HK-2 (cell line): ENCODE results near the gene RUNX3.
A peak's percentile ranks its signal among the peaks of the same experiment; 100 is the strongest.

Experiments
- DNase-seq: peaks from one replicate; pipeline ENCODE4 v3.0.0-alpha.2; 2018; ENCODE audit not compliant: unreplicated experiment

Gene RUNX3

DNA sequence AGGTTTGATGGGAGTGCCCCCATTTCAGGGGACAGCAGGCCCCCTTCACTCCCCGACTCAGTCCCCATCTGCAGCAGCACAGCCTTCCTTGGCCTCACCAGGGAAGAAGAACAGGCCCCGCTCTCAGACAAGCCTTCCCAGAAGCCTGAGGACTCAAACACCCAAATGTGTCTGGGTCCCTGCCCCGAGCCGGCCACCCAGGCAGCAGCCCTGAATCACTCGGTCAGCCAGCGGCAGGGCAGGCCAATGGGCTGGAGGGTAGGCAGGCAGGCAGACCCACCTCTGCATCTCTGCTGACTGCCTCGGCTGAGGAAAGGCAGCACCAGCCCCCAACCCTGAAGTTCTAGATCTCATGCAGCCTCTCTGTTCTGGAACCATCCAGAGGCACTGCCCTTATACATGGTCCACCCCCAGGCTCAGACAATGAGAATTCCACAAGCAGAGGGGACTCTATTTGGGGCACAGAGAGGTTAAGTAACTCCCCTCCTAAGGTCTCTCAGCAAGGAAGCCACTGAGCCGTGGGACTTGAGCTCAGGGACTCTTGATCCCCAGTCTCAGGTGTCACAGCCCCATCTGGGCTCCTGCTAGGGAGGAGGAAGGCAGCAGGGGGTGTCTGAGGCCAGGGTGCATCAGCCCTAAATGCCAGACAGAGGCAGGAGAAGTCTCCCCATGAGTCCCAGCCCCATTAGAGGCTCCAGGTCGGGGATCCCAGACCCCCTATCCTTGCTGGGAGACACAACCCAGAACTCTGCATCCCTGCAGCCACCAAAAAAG, 33.2 kb upstream of the RUNX3 start:
- no peak for DNase-seq

DNA sequence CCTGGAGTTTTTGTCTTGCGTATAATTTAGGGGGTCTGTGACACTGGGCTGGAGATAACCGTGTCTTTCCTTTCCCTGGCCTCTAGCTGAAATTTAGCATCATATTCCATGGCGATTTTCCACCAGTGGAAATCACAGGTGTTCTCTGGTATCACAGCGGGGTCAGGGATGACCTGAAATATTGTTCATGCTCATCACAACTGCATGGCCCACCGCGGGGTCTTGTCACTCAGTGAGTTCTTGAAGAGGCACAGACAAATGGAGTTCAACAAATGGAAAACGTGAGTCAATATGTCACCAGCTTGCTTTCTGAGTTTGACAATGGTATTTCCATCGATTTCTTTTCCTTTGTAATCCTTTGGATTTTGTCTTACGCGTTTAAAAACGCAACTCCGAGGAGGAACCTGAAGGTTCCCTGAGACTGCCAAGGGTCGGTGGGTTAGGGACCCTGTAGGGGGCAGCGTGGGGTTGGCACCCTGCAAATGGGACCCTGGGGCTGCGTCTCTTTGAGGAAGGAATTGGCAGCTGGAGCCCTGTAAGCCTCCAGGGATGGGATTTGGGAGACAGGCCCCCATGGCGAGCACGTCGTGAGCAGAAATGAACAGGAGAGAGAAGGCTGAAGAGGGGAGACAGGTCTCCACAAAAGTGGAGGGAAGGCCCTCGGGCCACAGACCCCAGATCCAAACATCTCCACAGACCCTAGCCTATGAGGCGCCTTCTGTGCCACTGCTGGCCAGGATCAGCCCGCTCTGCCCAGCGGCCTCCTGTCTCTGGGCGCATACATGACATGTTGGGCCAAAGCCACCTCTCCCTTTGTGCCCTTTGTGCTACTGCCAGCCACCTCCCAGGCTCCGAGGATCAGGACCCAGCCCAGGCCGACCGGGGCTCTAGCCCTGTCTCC, 32.1 kb upstream of the RUNX3 start:
- no peak for DNase-seq

DNA sequence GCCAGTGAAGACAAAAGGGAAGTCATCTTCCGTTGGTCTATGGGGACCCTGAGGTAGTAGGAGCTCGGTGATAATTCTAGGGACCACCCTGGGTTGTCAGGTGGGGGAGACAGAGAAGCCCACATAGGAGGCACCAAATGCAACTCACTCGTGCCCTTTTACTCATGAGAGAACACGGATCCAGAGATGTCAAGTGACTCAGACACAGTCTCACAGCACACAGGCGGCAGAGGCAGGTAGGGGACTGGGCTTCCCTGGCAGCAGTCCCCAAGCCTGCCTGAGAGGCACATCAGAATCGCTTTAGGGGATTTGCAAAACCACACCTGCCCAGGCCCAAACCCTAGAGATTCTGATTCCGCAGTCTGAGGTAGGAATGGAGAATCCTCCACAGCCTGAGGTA, 31.3 kb upstream of the RUNX3 start:
- DNase-seq: no peak

DNA sequence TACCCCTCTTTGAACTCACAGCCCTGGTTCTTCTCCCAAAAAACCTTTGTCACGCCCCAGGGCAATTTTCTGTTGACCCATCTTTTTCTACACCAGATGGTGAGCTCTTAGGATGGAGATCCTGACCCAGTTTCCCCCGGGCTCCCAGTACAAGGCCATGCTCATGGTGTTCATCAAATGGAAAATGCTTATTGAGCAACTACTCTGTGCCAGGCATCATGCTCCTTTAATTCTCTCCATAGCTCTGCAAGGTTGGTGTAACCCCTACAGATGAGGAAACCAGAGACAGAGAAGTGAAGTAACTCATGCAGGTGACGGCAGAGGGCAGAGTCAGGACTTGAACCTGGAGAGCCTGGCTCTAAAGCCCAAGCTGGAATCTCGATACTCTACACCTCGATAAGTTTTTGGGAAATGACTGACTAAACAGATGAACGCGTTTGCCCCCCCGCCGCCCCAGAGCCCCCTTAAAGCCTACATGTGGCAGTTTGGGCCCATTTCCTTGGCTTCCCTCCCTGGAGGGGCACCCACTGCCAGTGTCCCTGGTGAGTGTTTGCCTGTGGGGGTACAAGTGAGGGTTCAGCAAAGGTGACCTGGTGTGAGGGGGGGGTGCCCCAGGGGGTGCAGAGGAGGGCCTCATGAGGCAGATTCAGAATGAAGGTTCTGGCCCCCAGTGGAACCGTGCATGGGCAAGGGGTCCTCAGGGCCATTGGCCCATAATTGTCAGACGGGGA, 30.2 kb upstream of the RUNX3 start:
- no peak for DNase-seq

DNA sequence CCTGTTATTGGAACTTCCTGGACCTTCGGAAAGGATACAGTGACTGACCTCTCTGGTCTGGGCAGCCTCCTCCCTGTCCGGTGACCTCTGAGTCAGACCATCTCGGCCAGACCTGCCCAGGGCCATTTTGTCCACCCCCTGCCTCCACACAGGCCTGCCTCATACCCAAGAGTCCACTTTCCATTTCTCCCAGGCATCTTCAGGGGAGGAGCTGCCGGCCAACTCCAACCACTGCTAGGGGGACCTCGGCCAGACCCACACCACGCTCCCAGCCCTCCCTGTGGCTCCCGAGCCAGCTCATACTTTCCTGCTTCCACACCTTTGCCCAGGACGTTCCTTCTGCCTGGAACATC, 29.5 kb upstream of the RUNX3 start:
- no peak for DNase-seq

DNA sequence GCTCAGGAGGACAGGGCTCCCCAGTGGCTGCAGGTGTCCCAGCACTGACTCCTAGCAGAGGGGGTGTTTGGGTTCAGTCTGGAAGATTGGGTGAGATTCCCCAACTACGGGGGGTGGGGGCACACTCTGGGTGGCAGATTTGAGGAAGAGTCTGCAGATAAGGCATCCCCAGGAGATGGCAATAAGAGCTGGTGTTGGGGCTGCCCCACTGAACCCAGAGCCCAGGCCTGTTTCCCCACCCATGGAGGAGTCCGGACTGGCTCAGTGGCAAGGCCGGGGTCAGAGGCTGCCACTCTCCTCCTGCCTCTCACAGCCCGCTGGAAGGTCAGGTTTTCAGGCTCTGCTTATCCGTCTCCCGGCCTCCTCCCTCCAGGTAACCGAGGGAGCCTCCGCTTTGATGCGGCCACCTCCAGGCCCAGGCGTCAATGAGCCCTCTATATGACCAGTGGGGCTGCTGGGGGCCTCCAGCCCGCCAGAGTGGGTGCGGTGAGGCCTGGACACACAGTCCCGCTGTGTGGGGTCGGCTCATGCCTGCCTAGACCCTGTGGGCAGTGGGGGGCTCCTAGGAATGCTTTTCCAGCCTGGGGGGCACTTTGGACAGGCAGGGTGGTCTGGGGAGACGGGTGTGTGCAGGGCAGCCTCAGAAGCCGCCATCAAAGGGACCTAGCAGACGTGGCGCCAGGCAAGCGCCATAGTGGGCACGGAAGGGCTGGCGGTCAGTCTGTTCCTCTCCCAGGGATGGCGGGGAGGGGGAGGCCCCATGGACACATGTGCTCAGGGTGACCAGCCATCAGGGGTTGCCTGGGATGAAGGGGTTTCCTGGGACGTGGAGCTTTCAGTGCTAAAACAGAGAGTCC, 28.9 kb upstream of the RUNX3 start:
- no peak for DNase-seq

DNA sequence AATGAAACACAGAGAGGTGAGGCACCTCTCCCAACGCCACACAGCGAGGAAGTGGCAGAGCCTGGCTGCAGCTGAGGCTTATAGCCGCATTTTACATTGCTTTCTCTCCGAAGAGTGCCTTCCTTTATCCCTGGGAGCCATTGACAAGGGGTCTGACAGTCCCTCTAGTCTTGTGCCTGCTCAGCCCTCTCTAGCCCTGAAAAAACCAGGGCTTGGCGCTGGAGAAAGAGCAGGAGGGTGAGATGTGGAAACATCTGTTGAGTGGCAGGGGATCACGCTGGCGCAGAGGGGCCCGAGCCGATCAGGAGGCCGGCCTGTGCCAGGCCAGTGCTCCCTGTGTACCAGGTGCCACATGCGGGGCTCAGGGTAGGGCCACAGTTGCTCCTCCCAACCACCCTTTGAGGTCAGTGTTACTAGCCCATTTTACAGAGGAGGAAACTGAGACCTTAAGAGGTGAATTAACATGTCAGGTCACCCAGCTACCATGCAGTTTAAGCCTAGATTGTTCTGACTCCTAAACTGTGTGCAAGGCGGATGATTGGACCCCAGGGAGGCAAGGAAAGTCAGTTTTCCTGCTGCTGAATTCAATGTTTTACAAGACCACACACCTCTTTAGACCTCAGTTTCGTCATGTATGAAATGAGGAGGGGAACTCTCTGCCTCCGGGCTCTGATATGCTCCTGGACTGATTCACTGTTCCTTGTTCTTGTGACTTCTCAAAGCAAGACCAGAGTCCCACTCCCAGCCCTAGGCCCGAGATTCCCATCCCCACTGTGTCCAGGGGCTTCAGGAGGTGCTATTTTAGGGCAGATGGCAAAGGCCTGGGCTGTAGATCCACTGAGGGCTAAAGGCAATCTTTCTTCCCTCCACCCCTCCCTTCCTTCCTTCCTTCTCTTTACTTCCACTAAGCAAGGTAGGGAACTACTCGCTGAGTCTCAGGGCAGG, 28.0 kb upstream of the RUNX3 start:
- no peak for DNase-seq

DNA sequence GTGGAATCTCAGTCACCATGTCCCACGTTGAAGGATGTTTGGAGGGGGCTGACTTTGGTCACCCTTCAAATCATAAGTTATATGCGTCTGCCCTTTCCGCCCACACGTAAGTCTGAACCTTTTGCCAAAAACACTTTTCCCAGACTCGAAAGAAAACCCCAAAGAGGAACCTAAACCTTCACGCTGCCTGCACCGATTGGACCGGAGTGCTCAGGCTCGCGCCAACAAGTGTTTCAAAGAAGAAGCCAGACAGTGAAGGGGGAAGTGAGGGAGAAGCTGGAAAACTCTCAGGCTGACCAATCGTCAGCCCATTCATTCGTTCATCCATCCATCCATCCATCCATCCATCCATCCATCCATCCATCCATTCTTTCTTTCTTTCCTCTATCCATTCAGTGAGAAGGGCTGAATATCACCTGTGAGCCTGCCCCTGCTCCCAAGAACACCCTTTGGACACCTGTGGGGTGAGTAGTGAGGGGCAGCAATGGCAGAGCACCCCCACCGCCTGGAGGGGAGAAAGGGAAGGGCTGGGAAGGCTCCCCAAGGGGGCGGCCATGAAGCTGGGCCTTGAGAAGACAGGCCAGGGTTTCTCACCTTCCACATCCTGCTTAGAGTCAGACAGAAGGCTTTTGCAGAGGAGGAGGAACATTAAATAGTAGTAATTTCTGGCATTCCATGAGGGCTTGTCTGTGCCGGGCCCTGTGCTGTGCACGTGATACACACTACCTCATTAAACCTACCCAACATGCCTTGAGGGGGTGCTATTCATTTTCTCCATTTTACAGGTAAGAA, 27.1 kb upstream of the RUNX3 start:
- DNase-seq: no peak

DNA sequence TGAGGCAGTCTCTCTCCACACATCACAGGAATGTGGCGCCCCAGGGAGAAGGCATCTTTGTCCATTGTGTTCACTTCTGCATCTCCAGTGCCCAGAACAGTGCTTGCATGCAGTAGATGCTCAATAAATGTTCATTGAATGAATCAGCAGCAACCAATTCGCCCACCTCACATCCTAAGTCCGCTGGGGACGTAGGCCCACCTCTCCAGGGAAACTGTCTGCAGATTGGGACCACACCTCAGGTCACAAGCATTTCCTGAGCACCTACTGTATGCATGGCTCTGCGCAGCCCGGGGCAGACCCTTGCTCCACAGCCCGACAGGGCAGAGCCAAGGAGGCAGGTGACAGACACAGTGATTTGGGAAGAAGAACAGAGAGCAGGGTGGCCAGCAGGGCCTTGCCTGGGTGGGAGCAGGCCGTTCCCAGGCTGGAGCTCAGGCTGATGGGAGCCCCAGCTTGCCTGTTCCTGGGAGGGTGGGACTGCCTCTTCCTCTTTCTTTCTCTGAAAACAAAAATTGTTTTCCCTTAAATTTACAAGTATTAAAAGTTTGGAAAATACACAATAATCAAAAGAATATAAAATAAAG, 25.8 kb upstream of the RUNX3 start:
- DNase-seq: no peak

DNA sequence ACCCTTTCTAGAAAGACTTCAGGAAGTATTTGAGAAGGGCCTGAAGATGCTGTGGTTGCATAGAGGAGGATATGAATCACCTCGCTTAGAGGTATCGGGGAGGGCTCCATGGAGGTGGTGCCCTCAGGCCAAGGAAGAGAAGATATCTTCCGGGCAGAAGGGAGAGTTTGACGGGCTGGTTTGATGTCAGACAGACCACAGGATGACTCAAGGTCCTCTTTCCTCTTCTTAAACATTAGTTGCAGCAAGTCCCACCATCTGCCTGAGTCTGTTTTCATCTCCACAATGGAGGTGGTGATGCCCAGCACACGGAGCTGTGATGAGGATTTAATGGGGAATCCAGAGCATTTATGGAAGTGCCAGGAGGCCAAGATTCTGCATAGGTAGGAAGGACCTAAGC, 25.1 kb upstream of the RUNX3 start:
- DNase-seq: peak; percentile 45

DNA sequence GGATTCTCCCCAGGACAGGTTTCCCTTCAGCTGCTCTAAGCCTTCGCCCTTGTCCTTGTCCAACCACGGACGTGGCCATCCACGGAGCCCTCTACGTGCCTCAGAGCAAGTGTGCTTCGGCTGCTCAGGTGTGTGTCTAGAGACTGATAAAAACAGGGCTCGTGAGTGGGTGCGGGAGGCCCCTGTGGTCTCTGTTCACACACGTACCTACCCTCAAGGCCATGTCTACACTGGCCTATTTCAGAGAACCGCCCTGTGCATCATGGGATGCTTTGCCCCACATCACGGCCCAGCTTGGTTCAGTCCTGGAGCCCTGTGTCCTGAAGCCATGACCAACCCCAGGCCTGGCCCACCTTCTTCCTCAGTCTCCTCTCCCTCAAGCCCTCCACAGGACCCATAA, 24.6 kb upstream of the RUNX3 start:
- no peak for DNase-seq

DNA sequence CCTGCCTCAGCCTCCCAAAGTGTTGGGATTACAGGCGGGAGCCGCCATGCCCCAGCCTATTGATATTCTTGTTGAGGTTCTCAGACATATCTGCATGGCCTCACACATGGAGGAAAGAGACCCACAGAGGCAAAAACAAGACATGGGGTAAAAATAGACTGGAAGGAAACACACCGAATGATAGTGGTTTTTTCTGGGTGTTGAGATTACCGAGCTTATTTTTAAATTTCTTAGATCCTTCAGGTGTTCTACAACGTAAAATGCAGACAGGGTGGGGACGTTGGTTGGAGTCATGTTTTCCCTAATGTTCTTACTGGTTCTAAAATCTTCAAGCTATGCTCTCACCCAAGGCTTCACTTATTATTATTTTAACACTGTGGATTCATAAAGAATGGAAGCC, 23.9 kb upstream of the RUNX3 start:
- DNase-seq: no peak

DNA sequence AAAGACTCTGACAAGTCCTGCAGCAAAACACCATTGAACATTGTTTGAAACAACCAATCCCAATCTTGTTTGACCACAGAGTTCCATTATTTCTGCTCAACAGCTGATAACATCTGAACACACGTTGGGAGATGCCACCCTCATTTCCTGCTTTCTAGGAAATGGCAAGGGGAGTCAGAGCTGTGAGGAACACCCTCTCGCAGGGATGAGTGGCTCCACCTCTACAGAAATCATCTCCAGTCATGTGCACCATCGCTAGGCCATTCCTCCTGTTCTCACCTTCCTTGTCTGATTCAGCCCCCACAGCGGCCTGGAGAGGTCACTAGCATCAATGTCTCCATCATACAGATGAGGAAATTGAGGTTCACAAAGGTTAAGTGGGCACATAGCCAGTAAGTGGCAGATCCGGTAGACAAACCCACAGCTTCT, 22.4 kb upstream of the RUNX3 start:
- DNase-seq: peak; percentile 41

DNA sequence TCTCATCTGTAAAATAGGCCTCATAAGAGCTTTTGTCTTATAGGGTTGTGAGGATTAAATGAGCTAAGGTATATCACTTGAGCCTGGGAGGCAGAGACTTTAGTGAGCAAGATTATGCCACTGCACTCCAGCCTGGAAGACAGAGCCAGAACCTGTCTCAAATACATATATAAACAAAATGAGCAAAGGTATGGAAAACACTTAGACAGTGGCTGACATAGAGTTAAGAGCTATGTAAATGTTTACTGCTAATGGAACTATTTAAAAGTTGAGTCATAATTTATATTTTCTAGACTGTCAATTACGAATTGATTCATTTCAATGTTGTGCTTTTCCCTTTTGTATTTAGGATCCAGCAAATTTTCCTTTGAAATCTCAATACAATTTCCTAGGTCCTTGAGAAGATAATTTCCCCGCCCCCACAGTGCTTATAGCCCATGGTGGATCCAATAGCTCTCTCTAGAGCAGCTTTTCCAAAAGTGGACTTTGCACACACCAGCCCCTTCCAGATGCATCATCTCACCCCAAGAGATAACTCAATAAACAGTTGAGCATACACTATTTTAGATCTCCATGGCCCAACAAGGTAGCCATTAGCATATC, 21.8 kb upstream of the RUNX3 start:
- DNase-seq: no peak

DNA sequence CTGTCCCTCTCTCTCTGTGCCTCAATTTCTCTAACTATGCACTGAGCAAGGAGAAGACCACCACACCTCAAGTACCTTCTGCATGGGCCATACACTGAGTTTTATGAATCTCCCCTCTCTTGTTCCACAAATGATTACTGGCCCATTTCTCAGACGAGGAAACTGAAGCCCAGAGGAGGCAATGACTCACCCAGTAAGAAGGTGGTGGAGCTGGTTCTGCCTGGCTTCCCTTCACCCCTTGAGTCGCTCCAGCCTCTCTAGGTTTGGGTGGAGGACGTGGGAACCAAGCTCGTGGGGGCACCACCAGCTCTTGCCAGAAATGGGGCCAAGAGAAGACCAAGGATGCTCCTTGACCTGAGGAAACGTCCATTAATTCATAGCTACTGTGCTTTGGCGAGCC, 21.3 kb upstream of the RUNX3 start:
- DNase-seq: no peak

DNA sequence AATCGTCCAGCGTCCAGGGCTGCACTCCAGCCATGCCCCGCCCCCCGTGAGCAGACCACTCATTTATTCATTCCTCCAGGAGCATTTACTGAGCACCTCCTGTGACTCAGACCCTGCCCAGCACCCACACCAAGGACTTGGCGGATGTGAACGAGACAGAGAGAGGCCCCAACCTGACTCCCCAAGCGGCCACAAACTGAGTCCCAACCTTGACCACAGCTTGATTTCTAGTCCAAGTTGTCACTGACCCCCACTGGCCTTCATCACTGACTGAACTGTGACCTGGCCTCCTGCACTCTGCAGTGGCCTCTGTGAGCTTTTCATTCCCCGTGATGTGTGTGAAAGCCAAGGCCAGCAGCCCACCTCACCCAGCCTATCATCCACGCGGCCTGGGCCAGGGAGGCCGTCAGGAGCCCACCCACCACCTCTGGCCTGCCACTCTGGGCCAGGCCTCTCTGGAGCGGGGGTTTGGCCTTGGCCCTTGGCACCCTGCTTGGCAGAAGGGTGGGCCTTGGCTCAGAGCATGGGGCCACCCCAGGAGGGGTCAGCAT, 19.3 kb upstream of the RUNX3 start:
- DNase-seq: peak; percentile 77

DNA sequence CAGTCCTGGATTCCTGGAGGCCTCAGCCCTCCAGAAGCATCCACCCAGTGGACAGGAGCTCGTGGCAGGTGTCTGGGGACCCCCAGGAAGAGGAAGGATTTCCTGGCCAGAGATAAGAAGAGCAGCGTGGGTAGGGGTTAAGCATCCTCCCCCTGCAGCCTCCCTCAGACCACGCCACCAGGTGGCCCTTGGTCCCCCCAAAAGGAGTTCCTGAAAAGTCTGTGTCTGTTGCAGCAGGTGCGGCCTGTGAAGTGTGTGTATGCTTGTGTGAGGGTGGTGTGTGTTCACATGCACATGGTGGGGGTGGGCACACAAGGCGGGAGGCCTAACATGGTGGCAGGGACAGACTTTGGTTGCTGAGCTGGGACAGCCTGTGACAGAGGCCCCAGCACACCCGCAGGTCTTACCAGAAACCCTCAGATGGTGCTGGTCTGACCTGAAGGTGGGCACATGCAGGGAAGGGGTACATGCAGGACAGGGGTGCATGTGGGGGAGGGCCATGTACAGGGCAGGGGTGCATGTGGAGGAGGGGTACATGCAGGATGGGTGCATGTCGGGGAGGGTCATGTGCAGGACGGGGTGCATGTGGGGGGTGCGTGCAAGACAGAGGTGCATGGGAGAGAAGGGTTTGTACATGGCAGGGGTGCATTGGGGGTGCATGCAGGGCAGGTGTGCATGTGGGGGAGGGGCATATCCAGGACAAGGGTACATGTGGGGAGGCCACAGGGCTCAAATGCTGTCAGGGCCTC, 18.2 kb upstream of the RUNX3 start:
- DNase-seq: no peak
